ENCODE data around the gene MAK.
"Not testable (repeated sequence)": the region's sequence is repeated elsewhere in the genome, so short reads cannot be mapped to it uniquely, and the experiment has no call there.

MAK gene

GRCh38 chr6:10854922-10855632 lies 16.7 kb upstream of the MAK start:
- DNase-seq (ENCODE audit: low read depth, low spot score) = no peak

GRCh38 chr6:10853849-10854300 lies 15.5 kb upstream of the MAK start:
- DNase-seq (ENCODE audit: low read depth, low spot score) = not testable (repeated sequence)

GRCh38 chr6:10852361-10852960 lies 14.1 kb upstream of the MAK start:
- no peak for DNase-seq (ENCODE audit: low read depth, low spot score)

DNA sequence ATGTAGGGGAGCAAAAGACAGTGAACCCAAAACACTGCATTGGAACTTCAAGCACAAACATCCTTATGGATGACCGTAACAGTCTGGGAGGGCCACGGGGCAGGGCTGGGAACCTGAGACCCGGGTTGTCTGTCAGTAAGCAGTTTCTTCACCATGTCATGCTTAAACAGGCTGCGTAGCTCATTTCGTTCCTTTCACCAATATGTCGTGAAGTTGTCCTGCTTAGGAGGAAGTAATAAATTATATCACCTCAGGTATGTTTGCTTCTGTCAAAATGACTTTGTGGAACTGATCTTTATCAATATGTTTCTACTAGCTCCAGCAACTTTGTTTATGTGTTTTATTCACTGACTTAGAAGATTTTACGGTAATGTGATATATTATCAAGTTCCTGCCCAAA lies 12.4 kb upstream of the MAK start:
- DNase-seq (ENCODE audit: low read depth, low spot score) = no peak

DNA sequence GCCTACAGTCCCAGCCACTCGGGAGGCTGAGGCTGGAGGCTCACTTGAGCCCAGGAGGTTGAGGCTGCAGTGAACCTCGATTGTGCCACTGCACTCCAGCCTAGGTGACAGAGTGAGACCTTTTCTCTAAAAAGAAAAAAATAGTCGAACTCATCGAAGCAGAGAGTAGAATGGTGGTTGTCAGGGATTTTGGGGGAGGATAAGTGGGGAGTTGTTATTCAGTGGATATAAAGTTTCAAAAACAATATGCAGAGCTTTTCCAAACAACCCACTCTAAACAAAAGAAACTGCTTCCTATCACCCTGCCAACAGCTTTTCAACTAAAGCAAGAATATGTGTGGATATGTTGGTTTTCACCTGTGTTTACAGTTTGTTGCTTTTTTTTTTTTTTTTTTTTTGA lies 11.6 kb upstream of the MAK start:
- no peak for DNase-seq (ENCODE audit: low read depth, low spot score)

DNA sequence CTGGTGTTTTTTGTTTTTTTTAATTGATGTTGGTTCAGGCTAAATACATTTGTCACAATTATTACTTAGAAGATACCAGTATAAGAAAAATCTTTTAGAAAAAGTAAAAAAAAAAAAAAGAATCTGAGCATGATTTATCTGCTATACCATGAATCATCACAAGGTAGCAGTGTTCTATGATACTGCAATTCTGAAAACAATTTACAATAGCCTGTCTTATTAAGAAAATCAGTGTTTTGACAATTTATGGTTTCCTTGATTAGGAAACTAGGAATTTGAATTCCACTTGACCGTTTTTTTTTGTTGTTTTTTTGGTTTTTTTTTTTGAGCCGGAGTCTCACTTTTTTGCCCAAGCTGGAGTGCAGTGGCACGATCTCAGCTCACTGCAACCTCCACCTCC lies 9.3 kb upstream of the MAK start:
- no peak for DNase-seq (ENCODE audit: low read depth, low spot score)

- DNase-seq (ENCODE audit: low read depth, low spot score) = no peak
Measured at GRCh38 chr6:10843554-10843953, 5.2 kb upstream of the MAK start.

DNA sequence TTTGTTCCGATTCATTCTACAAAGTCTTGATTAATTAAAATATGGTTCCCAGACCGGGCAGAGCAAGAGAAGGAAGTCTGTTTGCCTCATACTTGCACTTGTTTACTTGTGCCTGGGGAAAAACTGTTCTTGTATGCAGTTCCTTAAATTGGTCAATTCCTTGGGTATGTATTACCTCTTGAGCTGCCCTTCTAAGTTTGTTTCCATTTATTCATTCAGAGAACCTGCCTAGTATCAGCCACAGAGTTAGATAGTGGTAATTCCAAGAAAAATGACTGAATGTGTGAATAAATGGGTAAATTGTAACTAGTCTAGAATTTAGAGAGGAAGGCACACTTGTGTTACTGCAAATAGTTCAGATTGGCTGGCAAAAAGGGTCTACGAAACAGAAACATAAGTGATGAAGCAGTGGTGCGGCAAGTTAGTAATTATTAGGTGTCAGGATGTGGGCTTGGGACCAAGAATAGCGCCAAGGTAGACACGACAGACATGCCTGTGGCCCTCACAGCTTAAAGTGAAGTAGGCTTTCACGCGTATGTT lies 525 bp upstream of the MAK start:
- no peak for DNase-seq (ENCODE audit: low read depth, low spot score)

GRCh38 chr6:10837622-10837994 lies 731 bp downstream of the MAK start:
- no peak for DNase-seq (ENCODE audit: low read depth, low spot score)

- no peak for DNase-seq (ENCODE audit: low read depth, low spot score)
Measured at GRCh38 chr6:10837009-10837621, 1.2 kb downstream of the MAK start.

DNA sequence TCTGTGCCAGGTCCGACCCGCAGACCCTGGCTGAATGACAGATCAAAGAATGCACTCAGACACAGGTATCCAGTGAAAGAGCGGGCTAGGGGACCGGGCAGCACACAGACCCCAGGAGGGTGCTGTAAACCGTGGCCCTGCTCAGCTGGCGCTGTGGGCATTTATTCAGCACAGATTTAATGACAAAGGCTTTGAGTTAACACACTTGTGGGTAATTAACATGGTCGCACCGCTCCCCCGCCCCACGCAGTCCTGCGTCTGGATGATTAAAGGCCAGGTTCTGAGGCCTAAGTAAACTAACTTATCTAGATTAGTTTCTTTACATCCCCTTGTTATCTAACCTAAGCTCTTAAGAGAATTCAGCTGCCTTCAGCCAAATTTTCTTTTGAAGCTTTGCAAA lies 3.5 kb downstream of the MAK start:
- no peak for DNase-seq (ENCODE audit: low read depth, low spot score)

DNA sequence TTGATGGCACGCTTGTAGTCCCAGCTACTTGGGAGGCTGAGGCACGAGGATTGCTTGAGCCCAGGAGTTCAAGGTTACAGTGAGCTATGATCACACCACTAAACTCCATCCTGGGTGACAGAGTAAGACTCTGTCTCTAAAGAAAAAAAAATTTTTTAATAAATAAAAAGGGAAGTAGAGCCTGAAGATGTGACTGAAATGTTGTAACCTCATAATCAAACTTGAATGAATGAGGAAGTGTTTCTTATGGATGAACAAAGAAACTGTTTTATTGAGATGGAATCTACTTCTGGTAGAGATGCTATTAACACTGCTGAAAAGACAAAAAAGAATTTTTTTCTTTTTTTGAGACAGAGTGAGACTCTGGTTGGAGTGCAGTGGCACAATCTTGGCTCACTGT lies 6.7 kb downstream of the MAK start:
- DNase-seq (ENCODE audit: low read depth, low spot score) = no peak

GRCh38 chr6:10824819-10825218 lies 13.5 kb downstream of the MAK start:
- DNase-seq (ENCODE audit: low read depth, low spot score) = no peak

GRCh38 chr6:10824297-10824696 lies 14.0 kb downstream of the MAK start:
- no peak for DNase-seq (ENCODE audit: low read depth, low spot score)

GRCh38 chr6:10814176-10814575 lies 24.2 kb downstream of the MAK start:
- DNase-seq (ENCODE audit: low read depth, low spot score) = not testable (repeated sequence)

DNA sequence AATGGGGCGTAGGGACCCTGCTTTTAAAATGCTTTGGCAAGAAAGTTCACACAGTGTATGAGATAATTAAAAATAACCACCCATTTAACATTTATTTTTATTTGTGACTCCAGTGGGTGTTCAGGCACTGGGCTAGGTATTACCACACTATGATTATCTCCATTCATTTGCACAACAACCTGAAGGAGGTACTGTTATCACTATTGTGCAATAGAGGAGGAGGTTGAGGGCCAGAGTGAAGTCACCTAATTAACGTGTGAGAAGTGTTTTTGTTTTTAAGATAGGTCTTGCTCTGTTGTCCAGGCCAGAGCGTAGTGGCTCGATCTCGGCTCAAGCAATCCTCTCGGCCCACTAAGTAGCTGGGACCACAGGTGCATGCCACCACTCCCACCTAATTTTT lies 29.2 kb downstream of the MAK start:
- no peak for DNase-seq (ENCODE audit: low read depth, low spot score)

- no peak for DNase-seq (ENCODE audit: low read depth, low spot score)
Measured at GRCh38 chr6:10808376-10808775, 30.0 kb downstream of the MAK start.

- peak; percentile 28 for DNase-seq (ENCODE audit: low read depth, low spot score)
Measured at GRCh38 chr6:10801224-10801848, 37.0 kb downstream of the MAK start.

DNA sequence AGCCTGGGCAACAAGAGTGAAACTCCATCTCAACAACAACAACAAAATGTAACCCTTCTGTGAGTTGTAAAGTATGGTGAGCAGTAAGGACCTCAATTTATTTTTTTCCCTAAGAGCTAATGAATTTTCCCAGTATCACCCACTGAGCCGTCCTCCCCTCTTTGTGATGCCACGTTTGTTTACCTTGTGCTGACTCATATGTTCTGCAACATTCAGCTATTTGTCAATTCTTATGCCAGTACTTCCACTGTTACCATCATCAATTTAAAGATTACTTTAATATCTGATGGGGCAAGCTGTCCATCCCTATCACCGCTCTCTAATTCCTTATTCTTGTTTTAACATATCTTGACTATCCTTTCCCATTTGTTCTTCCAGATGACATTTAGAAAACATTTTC lies 37.5 kb downstream of the MAK start:
- DNase-seq (ENCODE audit: low read depth, low spot score) = no peak

GRCh38 chr6:10794239-10794638 lies 44.1 kb downstream of the MAK start:
- no peak for DNase-seq (ENCODE audit: low read depth, low spot score)

- no peak for DNase-seq (ENCODE audit: low read depth, low spot score)
Measured at GRCh38 chr6:10793695-10794094, 44.6 kb downstream of the MAK start.

DNA sequence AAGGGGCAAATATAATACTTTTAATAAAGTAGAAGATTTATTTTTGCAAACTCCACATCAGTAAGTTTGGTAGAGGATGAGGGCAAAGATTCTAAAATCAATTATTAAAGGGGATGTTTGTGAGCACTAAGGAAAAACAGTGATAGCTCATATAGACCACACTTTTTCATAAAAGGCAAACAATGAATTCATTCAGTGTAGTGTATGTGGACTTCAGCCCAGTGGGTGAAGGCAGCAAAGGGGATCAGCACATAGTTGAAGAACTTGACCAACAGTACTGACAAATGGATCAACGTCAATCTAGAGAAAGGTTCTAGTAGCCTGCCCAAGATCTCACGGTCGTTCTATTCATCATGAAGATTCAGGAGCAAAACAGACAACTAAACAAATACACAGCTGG lies 45.3 kb downstream of the MAK start:
- DNase-seq (ENCODE audit: low read depth, low spot score) = no peak

DNA sequence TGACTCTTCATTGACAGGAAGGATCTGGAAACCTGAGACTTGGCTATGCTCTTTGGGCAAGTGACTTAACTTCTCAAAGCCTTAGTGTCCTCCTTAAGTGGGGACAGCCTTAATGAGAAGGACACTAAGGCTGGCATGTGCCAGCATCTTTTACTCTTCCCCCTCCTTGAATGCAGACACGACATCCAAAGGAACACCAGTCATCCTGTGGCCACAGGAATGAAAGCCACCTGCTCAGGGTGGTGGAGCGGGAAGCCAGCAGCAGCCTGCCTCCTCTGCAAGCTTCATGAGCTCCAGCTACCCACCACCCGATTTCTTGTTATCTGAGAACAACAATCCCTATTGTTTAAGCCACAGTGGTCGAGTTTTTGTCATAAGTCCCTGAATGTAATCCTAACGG lies 46.2 kb downstream of the MAK start:
- DNase-seq (ENCODE audit: low read depth, low spot score) = no peak
